Measurements from ENCODE around the gene FMN1. TPM values are rescaled to one million over a fixed set of nuclear protein-coding genes. Genes with fewer than 3 reads are reported as not detected.

FMN1 gene
- total RNA-seq, 1 experiment from 2014 or later: 3.9 TPM

DNA sequence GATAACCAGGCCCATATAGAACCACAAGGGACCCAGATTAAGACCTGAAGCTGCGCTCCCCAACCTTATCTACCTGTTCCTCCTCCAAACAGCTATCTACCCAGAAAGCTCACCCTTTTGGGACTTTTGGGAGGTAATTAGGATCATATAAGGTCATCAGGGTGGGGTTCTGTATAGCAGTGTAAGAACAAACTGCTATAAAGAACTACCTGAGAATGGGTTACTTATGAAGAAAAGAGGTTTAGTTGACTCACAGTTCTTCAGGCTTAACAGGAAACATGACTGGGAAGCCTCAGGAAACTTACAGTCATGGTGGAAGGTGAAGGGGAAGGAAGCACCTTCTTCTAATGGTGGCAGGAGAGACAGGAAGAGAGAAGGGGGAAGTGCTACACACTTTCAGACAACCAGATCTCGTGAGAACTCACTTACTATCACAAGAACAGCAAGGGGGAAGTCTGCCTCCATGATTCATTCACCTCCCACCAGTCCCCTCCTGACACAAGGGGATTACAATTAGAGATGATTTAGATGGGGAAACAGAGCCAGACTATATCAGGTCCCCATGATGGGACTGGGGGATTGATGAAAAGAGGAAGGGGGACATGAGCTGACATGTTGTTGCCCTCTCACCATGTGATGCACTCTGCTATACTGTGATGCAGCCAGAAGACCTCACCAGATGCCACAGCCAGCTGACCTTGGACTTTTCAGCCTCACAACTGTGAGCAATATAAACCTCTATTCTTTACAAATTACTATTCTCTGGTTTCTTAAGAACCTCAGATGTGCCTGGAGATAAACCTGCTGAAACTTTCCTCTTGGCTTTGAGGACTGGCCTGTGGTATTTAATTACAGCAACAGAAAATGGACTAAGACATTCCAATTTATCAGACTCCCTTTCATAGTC lies 15.3 kb upstream of the FMN1 start:
- POLR2A ChIA-PET: no interaction called here
- ATAC-seq: no peak
- BruUV-seq (replicated peaks): no TSS peak
- Histone ChIP-seq H3K4me3 (ENCODE audit: low read depth in 2 of 2, low read length in 2 of 2) (no peak overlapping the region), H3K36me3 (ENCODE audit: control insufficient read depth, insufficient read depth, low read length) (no peaks in the 10 kb centered on the region), H3K9me3 (ENCODE audit: control insufficient read depth, insufficient read depth, low read depth, low read length) (no peaks in the 10 kb centered on the region), H3K27ac (ENCODE audit: low read length) (no peak overlapping the region), H3K27me3 (ENCODE audit: control insufficient read depth, insufficient read depth, low read length) (no peaks in the 10 kb centered on the region; the same call in 1 of the 2 replicates), H3K4me1 (ENCODE audit: control insufficient read depth, insufficient read depth, low read length) (no peaks in the 10 kb centered on the region)
- in situ Hi-C loops (cut with HindIII; ENCODE audit: low pct_unique_long_range_greater_than_20kb, low sequenced_read_pairs): no loop called here
- CTCF ChIA-PET: no interaction called here
- TF ChIP-seq SIN3A (IDR thresholded peaks at IDR 0.05; ENCODE audit: borderline replicate concordance, insufficient read depth, low read depth, low read length) (no peak), POLR2AphosphoS5 (IDR thresholded peaks at IDR 0.05; ENCODE audit: low read depth, low read length) (no peak), TCF7L2 (IDR thresholded peaks at IDR 0.05; ENCODE audit: low read depth, low read length) (no peak)
- TF ChIP-seq, protein P1, sequence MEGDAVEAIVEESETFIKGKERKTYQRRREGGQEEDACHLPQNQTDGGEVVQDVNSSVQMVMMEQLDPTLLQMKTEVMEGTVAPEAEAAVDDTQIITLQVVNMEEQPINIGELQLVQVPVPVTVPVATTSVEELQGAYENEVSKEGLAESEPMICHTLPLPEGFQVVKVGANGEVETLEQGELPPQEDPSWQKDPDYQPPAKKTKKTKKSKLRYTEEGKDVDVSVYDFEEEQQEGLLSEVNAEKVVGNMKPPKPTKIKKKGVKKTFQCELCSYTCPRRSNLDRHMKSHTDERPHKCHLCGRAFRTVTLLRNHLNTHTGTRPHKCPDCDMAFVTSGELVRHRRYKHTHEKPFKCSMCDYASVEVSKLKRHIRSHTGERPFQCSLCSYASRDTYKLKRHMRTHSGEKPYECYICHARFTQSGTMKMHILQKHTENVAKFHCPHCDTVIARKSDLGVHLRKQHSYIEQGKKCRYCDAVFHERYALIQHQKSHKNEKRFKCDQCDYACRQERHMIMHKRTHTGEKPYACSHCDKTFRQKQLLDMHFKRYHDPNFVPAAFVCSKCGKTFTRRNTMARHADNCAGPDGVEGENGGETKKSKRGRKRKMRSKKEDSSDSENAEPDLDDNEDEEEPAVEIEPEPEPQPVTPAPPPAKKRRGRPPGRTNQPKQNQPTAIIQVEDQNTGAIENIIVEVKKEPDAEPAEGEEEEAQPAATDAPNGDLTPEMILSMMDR (IDR thresholded peaks at IDR 0.05): no peak
- TF ChIP-seq, protein P2, sequence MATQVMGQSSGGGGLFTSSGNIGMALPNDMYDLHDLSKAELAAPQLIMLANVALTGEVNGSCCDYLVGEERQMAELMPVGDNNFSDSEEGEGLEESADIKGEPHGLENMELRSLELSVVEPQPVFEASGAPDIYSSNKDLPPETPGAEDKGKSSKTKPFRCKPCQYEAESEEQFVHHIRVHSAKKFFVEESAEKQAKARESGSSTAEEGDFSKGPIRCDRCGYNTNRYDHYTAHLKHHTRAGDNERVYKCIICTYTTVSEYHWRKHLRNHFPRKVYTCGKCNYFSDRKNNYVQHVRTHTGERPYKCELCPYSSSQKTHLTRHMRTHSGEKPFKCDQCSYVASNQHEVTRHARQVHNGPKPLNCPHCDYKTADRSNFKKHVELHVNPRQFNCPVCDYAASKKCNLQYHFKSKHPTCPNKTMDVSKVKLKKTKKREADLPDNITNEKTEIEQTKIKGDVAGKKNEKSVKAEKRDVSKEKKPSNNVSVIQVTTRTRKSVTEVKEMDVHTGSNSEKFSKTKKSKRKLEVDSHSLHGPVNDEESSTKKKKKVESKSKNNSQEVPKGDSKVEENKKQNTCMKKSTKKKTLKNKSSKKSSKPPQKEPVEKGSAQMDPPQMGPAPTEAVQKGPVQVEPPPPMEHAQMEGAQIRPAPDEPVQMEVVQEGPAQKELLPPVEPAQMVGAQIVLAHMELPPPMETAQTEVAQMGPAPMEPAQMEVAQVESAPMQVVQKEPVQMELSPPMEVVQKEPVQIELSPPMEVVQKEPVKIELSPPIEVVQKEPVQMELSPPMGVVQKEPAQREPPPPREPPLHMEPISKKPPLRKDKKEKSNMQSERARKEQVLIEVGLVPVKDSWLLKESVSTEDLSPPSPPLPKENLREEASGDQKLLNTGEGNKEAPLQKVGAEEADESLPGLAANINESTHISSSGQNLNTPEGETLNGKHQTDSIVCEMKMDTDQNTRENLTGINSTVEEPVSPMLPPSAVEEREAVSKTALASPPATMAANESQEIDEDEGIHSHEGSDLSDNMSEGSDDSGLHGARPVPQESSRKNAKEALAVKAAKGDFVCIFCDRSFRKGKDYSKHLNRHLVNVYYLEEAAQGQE (IDR thresholded peaks at IDR 0.05; ENCODE audit: insufficient read depth in 1 of 2, low read depth in 2 of 2, low read length in 1 of 2): no peak
- intact Hi-C loops (cut with micrococcal nuclease; ENCODE audit: unreplicated experiment): no loop called here
- DNase-seq (ENCODE audit: low read depth, low spot score): no peak

DNA sequence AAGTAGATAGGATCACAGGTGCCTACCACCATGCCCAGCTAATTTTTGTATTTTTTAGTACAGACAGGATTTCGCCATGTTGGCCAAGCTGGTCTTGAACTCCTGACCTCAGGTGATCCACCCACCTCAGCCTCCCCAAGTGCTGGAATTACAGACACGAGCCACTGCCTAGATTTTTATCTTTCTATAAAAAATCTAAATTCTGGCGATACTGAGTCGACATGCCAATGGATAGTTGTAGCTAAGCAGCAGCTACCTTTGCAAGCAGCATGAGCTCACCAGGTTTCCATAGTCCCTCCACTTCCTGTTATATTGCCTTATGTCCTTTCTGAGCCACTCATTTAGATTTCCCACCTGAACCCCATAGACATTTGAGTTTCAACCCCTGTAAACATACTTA lies 13.1 kb upstream of the FMN1 start:
- no peak for DNase-seq (ENCODE audit: low read depth, low spot score)
- no peak overlapping the region for H3K4me3 ChIP-seq (ENCODE audit: low read depth in 2 of 2, low read length in 2 of 2)
- TF ChIP-seq, protein P2 (IDR thresholded peaks at IDR 0.05; ENCODE audit: insufficient read depth in 1 of 2, low read depth in 2 of 2, low read length in 1 of 2): no peak
- TF ChIP-seq POLR2AphosphoS5 (IDR thresholded peaks at IDR 0.05; ENCODE audit: low read depth, low read length) (no peak), TCF7L2 (IDR thresholded peaks at IDR 0.05; ENCODE audit: low read depth, low read length) (no peak), SIN3A (IDR thresholded peaks at IDR 0.05; ENCODE audit: borderline replicate concordance, insufficient read depth, low read depth, low read length) (no peak)
- TF ChIP-seq, protein P1 (IDR thresholded peaks at IDR 0.05): no peak
- no TSS peak for BruUV-seq (replicated peaks)
- ChIA-PET POLR2A (no interaction called here), CTCF (no interaction called here)
- in situ Hi-C loops (cut with HindIII; ENCODE audit: low pct_unique_long_range_greater_than_20kb, low sequenced_read_pairs) (no loop called here), intact Hi-C loops (cut with micrococcal nuclease; ENCODE audit: unreplicated experiment) (no loop called here)
- no peaks in the 10 kb centered on the region; the same call in 1 of the 2 replicates for H3K4me1 ChIP-seq (ENCODE audit: control insufficient read depth, insufficient read depth, low read length)
- no peaks in the 10 kb centered on the region for H3K9me3 ChIP-seq (ENCODE audit: control insufficient read depth, insufficient read depth, low read depth, low read length)
- ATAC-seq: no peak
- H3K27me3 ChIP-seq (ENCODE audit: control insufficient read depth, insufficient read depth, low read length): no peaks in the 10 kb centered on the region
- H3K36me3 ChIP-seq (ENCODE audit: control insufficient read depth, insufficient read depth, low read length): no peaks in the 10 kb centered on the region
- H3K27ac ChIP-seq (ENCODE audit: low read length): no peak overlapping the region
